Measurements from ENCODE around the gene PGLYRP4. TPM values are rescaled to one million over a fixed set of nuclear protein-coding genes. Genes with fewer than 3 reads are reported as not detected.

Gene PGLYRP4
- total RNA-seq, 2 experiments from 2014 or later = not detected

- intact Hi-C loops (cut with micrococcal nuclease; ENCODE audit: unreplicated experiment) = loop anchor here (1.0 to 10.0 kb wide), 2 partner anchors 140 to 389 kb away; no protein-coding TSS in a partner anchor
- H4K20me1 ChIP-seq (ENCODE audit: insufficient read depth, low read length) = no peaks in the 10 kb centered on the region
- no peaks in the 10 kb centered on the region for H3K9me3 ChIP-seq (ENCODE audit: low read length)
- no peak overlapping the region for H3K4me2 ChIP-seq (ENCODE audit: low read length)
- no peak overlapping the region for H2AFZ ChIP-seq (ENCODE audit: low read length)
- no peaks in the 10 kb centered on the region for H3K9me2 ChIP-seq (ENCODE audit: insufficient read depth, low read length)
- CTCF ChIA-PET (ENCODE audit: unreplicated experiment) = no interaction called here
- no peak overlapping the region for H3K27ac ChIP-seq (ENCODE audit: low read depth, low read length, poor library complexity, severe bottlenecking)
- peak; percentile 52 for DNase-seq (ENCODE audit: low spot score)
- no peaks in the 10 kb centered on the region for H3K4me1 ChIP-seq (ENCODE audit: insufficient read depth, low read length, poor library complexity, severe bottlenecking)
- no peaks in the 10 kb centered on the region for H3K79me2 ChIP-seq (ENCODE audit: insufficient read depth, low read depth, low read length)
- BruUV-seq (replicated peaks) = no TSS peak
- no peaks in the 10 kb centered on the region for H3K36me3 ChIP-seq (ENCODE audit: insufficient read depth, low read length)
- TF ChIP-seq CTCF (conservative IDR thresholded peaks at IDR 0.05; ENCODE audit: low read length) = peak; percentile 74
- no peak for TF ChIP-seq EZH2phosphoT487 (IDR thresholded peaks at IDR 0.05; ENCODE audit: borderline replicate concordance, low read depth, low read length)
- POLR2A ChIA-PET = no interaction called here
- no peak overlapping the region for H3K4me3 ChIP-seq (ENCODE audit: low read depth, low read length, poor library complexity, severe bottlenecking)
Measured at GRCh38 chr1:153355445-153356071, 6.9 kb upstream of the PGLYRP4 start.

- intact Hi-C loops (cut with micrococcal nuclease; ENCODE audit: unreplicated experiment) = loop anchor here (1.0 to 10.0 kb wide), 2 partner anchors 141 to 390 kb away; no protein-coding TSS in a partner anchor
- CTCF ChIA-PET (ENCODE audit: unreplicated experiment) = no interaction called here
- H3K9me3 ChIP-seq (ENCODE audit: low read length) = no peaks in the 10 kb centered on the region
- H3K27ac ChIP-seq (ENCODE audit: low read depth, low read length, poor library complexity, severe bottlenecking) = no peak overlapping the region
- no peaks in the 10 kb centered on the region for H3K36me3 ChIP-seq (ENCODE audit: insufficient read depth, low read length)
- BruUV-seq (replicated peaks) = no TSS peak
- no peaks in the 10 kb centered on the region for H3K4me1 ChIP-seq (ENCODE audit: insufficient read depth, low read length, poor library complexity, severe bottlenecking)
- DNase-seq (ENCODE audit: low spot score) = no peak
- no peaks in the 10 kb centered on the region for H4K20me1 ChIP-seq (ENCODE audit: insufficient read depth, low read length)
- H3K4me2 ChIP-seq (ENCODE audit: low read length) = no peak overlapping the region
- H3K4me3 ChIP-seq (ENCODE audit: low read depth, low read length, poor library complexity, severe bottlenecking) = no peak overlapping the region
- no peaks in the 10 kb centered on the region for H3K9me2 ChIP-seq (ENCODE audit: insufficient read depth, low read length)
- POLR2A ChIA-PET = no interaction called here
- TF ChIP-seq CTCF (conservative IDR thresholded peaks at IDR 0.05; ENCODE audit: low read length) (no peak), EZH2phosphoT487 (IDR thresholded peaks at IDR 0.05; ENCODE audit: borderline replicate concordance, low read depth, low read length) (no peak)
- H2AFZ ChIP-seq (ENCODE audit: low read length) = no peak overlapping the region
- no peaks in the 10 kb centered on the region for H3K79me2 ChIP-seq (ENCODE audit: insufficient read depth, low read depth, low read length)
Measured at GRCh38 chr1:153354515-153355193, 6.0 kb upstream of the PGLYRP4 start.
